IMR-90 (cell line): ENCODE results near the gene FBXW4. TPM values are rescaled to one million over a fixed set of nuclear protein-coding genes. Genes with fewer than 3 reads are reported as not detected.

Source experiments
- ATAC-seq: fragments of 200-7000 bp; cut with Tn5 transposase; 2 replicates; pipeline ENCODE4 v1.9.1; 2020; ENCODE audit warnings: low read depth, mild to moderate bottlenecking, moderate library complexity
- Bru-seq: library from RNA; stranded (reverse); fragments of 400-500 nt; gene quantifications from one replicate; lab custom pipeline; 2021; lab: Mats Ljungman, UMichigan
- BruChase-seq, 2 experiments: library from RNA; stranded (reverse); fragments of 400-500 nt; gene quantifications; one replicate each; lab custom pipeline; 2021; lab: Mats Ljungman, UMichigan
- BruUV-seq: library from RNA; stranded (reverse); fragments of 400-500 nt; replicated peaks from 2 replicates; lab custom pipeline; 2021; lab: Mats Ljungman, UMichigan
- CTCF ChIA-PET: fragments of 300-600 bp; formaldehyde crosslinking; extraction: SDS; loops from one replicate; lab custom pipeline; 2021; ENCODE audit warnings: antibody characterized with exemption; lab: Yijun Ruan, JAX
- POLR2A ChIA-PET: fragments of 300-600 bp; sonication (Branson Sonifier 250); formaldehyde crosslinking; loops from one replicate; lab custom pipeline; 2022; ENCODE audit warnings: antibody characterized with exemption; ENCODE audit not compliant: unreplicated experiment; lab: Charles Lee
- DNase-seq: peaks from one replicate; pipeline ENCODE4 v3.0.0; 2013
- H2AFZ ChIP-seq: replicated peaks from 2 replicates; pipeline ENCODE3; 2013; ENCODE audit warnings: low read length, mild to moderate bottlenecking; ENCODE audit not compliant: poor library complexity
- H2AK5ac ChIP-seq: 2 replicates; pipeline ENCODE4 v1.6.1; 2013; ENCODE audit warnings: low read depth, low read length, inconsistent platforms
- H2AK9ac ChIP-seq: replicated peaks from 2 replicates; pipeline ENCODE3; 2013; ENCODE audit warnings: mild to moderate bottlenecking, low read depth, low read length, moderate library complexity; ENCODE audit not compliant: poor library complexity
- H2BK120ac ChIP-seq: 2 replicates; pipeline ENCODE4 v1.6.1; 2013; ENCODE audit warnings: low read depth, low read length, inconsistent platforms
- H2BK15ac ChIP-seq: 3 replicates; pipeline ENCODE4 v1.6.1; 2013; ENCODE audit warnings: low read depth, low read length, inconsistent platforms
- H2BK20ac ChIP-seq: 2 replicates; pipeline ENCODE4 v1.6.1; 2013; ENCODE audit warnings: low read depth, mild to moderate bottlenecking, inconsistent platforms, low read length, moderate library complexity
- H2BK5ac ChIP-seq: 2 replicates; pipeline ENCODE4 v1.6.1; 2013; ENCODE audit warnings: mild to moderate bottlenecking, low read depth, low read length, inconsistent platforms; ENCODE audit not compliant: poor library complexity, severe bottlenecking
- H3K14ac ChIP-seq: replicated peaks from 2 replicates; pipeline ENCODE4 v1.6.1; 2013; ENCODE audit warnings: low read depth, low read length, inconsistent platforms
- H3K18ac ChIP-seq: 2 replicates; pipeline ENCODE4 v1.6.1; 2013; ENCODE audit warnings: low read depth, low read length, control low read depth
- H3K23ac ChIP-seq: 2 replicates; pipeline ENCODE4 v1.6.1; 2013; ENCODE audit warnings: low read depth, low read length, inconsistent platforms
- H3K27ac ChIP-seq: 2 replicates; pipeline ENCODE4 v1.5.1; 2013; ENCODE audit warnings: mild to moderate bottlenecking, control low read depth, low read length; ENCODE audit not compliant: insufficient read depth
- H3K27me3 ChIP-seq: 2 replicates; pipeline ENCODE4 v1.6.1; 2013; ENCODE audit warnings: low read length; ENCODE audit not compliant: control insufficient read depth, insufficient read depth
- H3K36me3 ChIP-seq: 2 replicates; pipeline ENCODE4 v1.6.1; 2013; ENCODE audit warnings: low read length, mixed read lengths; ENCODE audit not compliant: control insufficient read depth, insufficient read depth
- H3K4ac ChIP-seq: 2 replicates; pipeline ENCODE4 v1.6.1; 2013; ENCODE audit warnings: low read depth, low read length, inconsistent platforms
- H3K4me1 ChIP-seq: 2 replicates; pipeline ENCODE4 v1.6.1; 2013; ENCODE audit warnings: low read length, mixed read lengths; ENCODE audit not compliant: control insufficient read depth, insufficient read depth
- H3K4me2 ChIP-seq: 2 replicates; pipeline ENCODE4 v1.6.1; 2013; ENCODE audit warnings: low read depth, mild to moderate bottlenecking, control low read depth, low read length, moderate library complexity
- H3K4me3 ChIP-seq: 2 replicates; pipeline ENCODE4 v1.5.1; 2013; ENCODE audit warnings: low read depth, mild to moderate bottlenecking, control low read depth, low read length, moderate library complexity; ENCODE audit not compliant: insufficient read depth
- H3K56ac ChIP-seq: 2 replicates; pipeline ENCODE4 v1.6.1; 2013; ENCODE audit warnings: low read length, inconsistent platforms; ENCODE audit not compliant: insufficient read depth; ENCODE audit errors: extremely low read depth
- H3K79me1 ChIP-seq, 2 experiments: 2 replicates each; pipeline ENCODE4 v1.6.1; 2013; ENCODE audit warnings: low read length in 2 of 2, inconsistent platforms in 1 of 2, low read depth in 1 of 2
- H3K9ac ChIP-seq: 2 replicates; pipeline ENCODE4 v1.6.1; 2013; ENCODE audit warnings: low read depth, low read length, control low read depth
- H3K9me1 ChIP-seq: 2 replicates; pipeline ENCODE4 v1.6.1; 2013; ENCODE audit warnings: low read length, inconsistent platforms; ENCODE audit not compliant: insufficient read depth
- H3K9me3 ChIP-seq: 2 replicates; pipeline ENCODE4 v1.6.1; 2013; ENCODE audit warnings: low read length; ENCODE audit not compliant: control insufficient read depth, insufficient read depth
- H4K20me1 ChIP-seq: 2 replicates; pipeline ENCODE4 v1.6.1; 2013; ENCODE audit warnings: low read length, inconsistent platforms; ENCODE audit not compliant: insufficient read depth
- H4K5ac ChIP-seq: 2 replicates; pipeline ENCODE4 v1.6.1; 2013; ENCODE audit warnings: mild to moderate bottlenecking, low read depth, low read length, control low read depth
- H4K8ac ChIP-seq, 2 experiments: 2 replicates each; pipeline ENCODE4 v1.6.1; 2013; ENCODE audit warnings: low read depth in 2 of 2, low read length in 2 of 2, control low read depth in 1 of 2, inconsistent platforms in 1 of 2
- H4K91ac ChIP-seq: 2 replicates; pipeline ENCODE4 v1.6.1; 2013; ENCODE audit warnings: low read depth, low read length, inconsistent platforms; ENCODE audit not compliant: insufficient read depth
- BHLHE40 ChIP-seq: fragments of 150-350 bp; IDR thresholded peaks from 2 replicates; pipeline ENCODE4 v1.6.1; 2016; ENCODE audit warnings: mild to moderate bottlenecking, low read depth, low read length
- MXI1 ChIP-seq: IDR thresholded peaks from 2 replicates; pipeline ENCODE4 v1.6.1; 2012; ENCODE audit warnings: low read depth, mild to moderate bottlenecking, low read length, moderate library complexity, borderline replicate concordance
- POLR2A ChIP-seq: IDR thresholded peaks from 2 replicates; pipeline ENCODE4 v1.6.1; 2012; ENCODE audit warnings: mild to moderate bottlenecking, low read depth, low read length
- RCOR1 ChIP-seq: IDR thresholded peaks from 2 replicates; pipeline ENCODE4 v1.6.1; 2012; ENCODE audit warnings: mild to moderate bottlenecking, low read length, improper control_type of control experiment; ENCODE audit not compliant: insufficient replicate concordance
- WGBS, 2 experiments: methylation state at CpG; one replicate each; pipeline versions ENCODE4 v1.1.5 to v1.1.7; 2013; ENCODE audit warnings: missing lambda C conversion rate in 2 of 2; ENCODE audit not compliant: insufficient read length in 1 of 2; ENCODE audit errors: extremely low coverage in 2 of 2; 5-methylcytosine and 5-hydroxymethylcytosine counted together
- dilution Hi-C: fragments of 300-500 bp; cut with HindIII; formaldehyde crosslinking; loops from one replicate; pipeline ENCODE4 v1.14.3; 2018; ENCODE audit warnings: low sequenced_read_pairs; ENCODE audit not compliant: unreplicated experiment
- in situ Hi-C: fragments of 300-500 bp; cut with MboI; formaldehyde crosslinking; loops from 3 replicates; pipeline ENCODE4 v1.14.3; 2019; ENCODE audit warnings: low sequenced_read_pairs, inconsistent platforms, mixed read lengths
- intact Hi-C: fragments of 100-400 bp; cut with micrococcal nuclease; formaldehyde crosslinking; loops from 2 replicates; pipeline ENCODE4 v1.10.0; 2022
- long read RNA-seq: library from polyadenylated mRNA; unstranded; transcript quantifications from one replicate; pipeline ENCODE4 v2.0.0, GENCODE V29; 2021; ENCODE audit not compliant: unreplicated experiment
- polyA plus RNA-seq, 3 experiments: library from polyadenylated mRNA; depleted of rRNA; stranded (reverse); fragments of >200 nt; gene quantifications; 2 replicates each; pipeline ENCODE4 v1.2.3, GENCODE V29; 2012; ENCODE audit warnings: low replicate concordance in 1 of 3
- total RNA-seq: library from RNA; depleted of rRNA; stranded (reverse); fragments of >200 nt; gene quantifications from 2 replicates; pipeline ENCODE4 v1.2.3, GENCODE V29; 2012; rRNA removed
- TF ChIP-seq, protein P1 (sequence below): fragments of 150-350 bp; IDR thresholded peaks from 2 replicates; pipeline ENCODE4 v1.6.1; 2017; ENCODE audit warnings: mild to moderate bottlenecking, antibody characterized with exemption, low read length, low read depth

Gene FBXW4
- total RNA-seq (26.7 and 31.7 TPM in 2 replicates), polyA plus RNA-seq (2012; rRNA removed) (16.3 and 19.3 TPM in 2 replicates), Bru-seq, nascent RNA (percentile 80 among the genes with signal in this experiment), BruChase-seq, experiment 1, labeled RNA remaining after a 6-hour chase (percentile 87 among the genes with signal in this experiment), BruChase-seq, experiment 2, labeled RNA remaining after a 2-hour chase (percentile 89 among the genes with signal in this experiment)
- polyA plus RNA-seq (2012; cell fraction: cytosol; rRNA removed) = 14.4 and 17.9 TPM in 2 replicates
- polyA plus RNA-seq (2012; cell fraction: nucleus; rRNA removed; ENCODE audit: low replicate concordance) = 30.8 and 34.5 TPM in 2 replicates
- long read RNA-seq, transcript FBXW4-201 (9 exons, 2,483 nt) = major isoform, 7 of 8 reads
- long read RNA-seq, partial matches to known transcripts = 1 of 8 reads
- long read RNA-seq, other reads (novel, unspliced or antisense) = 0 of 8 reads

GRCh38 chr10:101694674-101695403, at the start of gene FBXW4:
FBXW4 (minus strand) TSS chr10:101695170; CDS start chr10:101695105, 65 bp downstream.
- H3K4me2 ChIP-seq = peak within 1 kb of the TSS; percentile 87
- H3K4me3 ChIP-seq = peak within 1 kb of the TSS; percentile 75
- H3K4ac ChIP-seq = peak within 1 kb of the TSS; percentile 99
- peak within 1 kb of the TSS; percentile 98 for H4K91ac ChIP-seq
- peaks cover 19 to 42% of the 10 kb centered on the region in 2 experiments for H3K79me1 ChIP-seq
- H4K5ac ChIP-seq = peak within 1 kb of the TSS; percentile 99
- no peaks in the 10 kb centered on the region for H4K20me1 ChIP-seq
- peak within 1 kb of the TSS; percentile 96 for H2BK5ac ChIP-seq
- ChIA-PET POLR2A (no interaction called here), CTCF (interaction anchor here (1.0 kb wide), 1 partner anchor 12 kb away, joined by 4 read pairs; no protein-coding TSS in a partner anchor)
- peak within 1 kb of the TSS; percentile 93 for H3K18ac ChIP-seq
- DNase-seq = peak; percentile 18
- peaks cover 10% of the 10 kb centered on the region for H3K9me1 ChIP-seq
- in situ Hi-C loops = no loop called here
- BruUV-seq = no TSS peak
- peaks cover 7% of the 10 kb centered on the region for H3K4me1 ChIP-seq
- no peaks in the 10 kb centered on the region for H3K27me3 ChIP-seq
- peak within 1 kb of the TSS; percentile 97 for H3K56ac ChIP-seq
- H2AFZ ChIP-seq = peak within 1 kb of the TSS; percentile 94
- ATAC-seq = peak; percentile 57
- H3K14ac ChIP-seq = peak within 1 kb of the TSS; percentile 98
- peak within 1 kb of the TSS; percentile 84; the same call in 2 of the 3 replicates for H2BK15ac ChIP-seq
- 0 out of 2 replicates have a peak within 1 kb of the TSS, but pooled peaks have one; percentile 5 for H2BK20ac ChIP-seq
- peak within 1 kb of the TSS; percentile 99 for H3K23ac ChIP-seq
- peak within 1 kb of the TSS; percentile 94 to 97 for H4K8ac ChIP-seq
- dilution Hi-C loops = no loop called here
- 0 out of 2 replicates have a peak, but pooled peaks have one; percentile 13 for TF ChIP-seq MXI1
- no peak for TF ChIP-seq RCOR1
- TF ChIP-seq BHLHE40 = peak; percentile 46; the same call in 1 of the 2 replicates
- peak; percentile 22; the same call in 1 of the 2 replicates for TF ChIP-seq POLR2A
- TF ChIP-seq, protein P1, sequence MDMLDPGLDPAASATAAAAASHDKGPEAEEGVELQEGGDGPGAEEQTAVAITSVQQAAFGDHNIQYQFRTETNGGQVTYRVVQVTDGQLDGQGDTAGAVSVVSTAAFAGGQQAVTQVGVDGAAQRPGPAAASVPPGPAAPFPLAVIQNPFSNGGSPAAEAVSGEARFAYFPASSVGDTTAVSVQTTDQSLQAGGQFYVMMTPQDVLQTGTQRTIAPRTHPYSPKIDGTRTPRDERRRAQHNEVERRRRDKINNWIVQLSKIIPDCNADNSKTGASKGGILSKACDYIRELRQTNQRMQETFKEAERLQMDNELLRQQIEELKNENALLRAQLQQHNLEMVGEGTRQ = peak; percentile 78
- no peaks in the 10 kb centered on the region for H3K9me3 ChIP-seq
- peaks cover 2% of the 10 kb centered on the region; the same call in 1 of the 2 replicates for H3K36me3 ChIP-seq
- peak within 1 kb of the TSS; percentile 99 for H3K9ac ChIP-seq
- peak within 1 kb of the TSS; percentile 97 for H2AK5ac ChIP-seq
- peak within 1 kb of the TSS; percentile 100 for H3K27ac ChIP-seq
- peak within 1 kb of the TSS; percentile 92 for H2AK9ac ChIP-seq
- 3% methylated on average over 47 of the region's 70 CpGs; no CpG with 5 or more reads in 1 of the 2 experiments for WGBS, 2 experiments
- peak within 1 kb of the TSS; percentile 89 for H2BK120ac ChIP-seq
- intact Hi-C loops = no loop called here
